ENCODE measurements around the gene CFAP46. TPM values are rescaled to one million over a fixed set of nuclear protein-coding genes. Genes with fewer than 3 reads are reported as not detected.

CFAP46 gene
- total RNA-seq, 1 donor from 2014 or later, result 0.09 TPM

Other genes with a start within 250 kb of the CFAP46 start
- not detected in 2 replicates for gene NKX6-2, start 156.4 kb downstream of the CFAP46 start, total RNA-seq
- gene ADGRA1, start 145.4 kb upstream of the CFAP46 start, total RNA-seq, result not detected in 2 replicates
- gene KNDC1, start 217.6 kb upstream of the CFAP46 start, total RNA-seq, result 0.48 and 0.57 TPM in 2 replicates

All from T-helper 2 cell treated with Interferon-gamma antibody and Interleukin-4, amounts not matched to agents 100 ng/mL and 5 ng/mL, for 36 hours (primary cell).